ENCODE measurements around the gene IFNLR1.

IFNLR1 gene

GRCh38 chr1:24169286-24169685, 17.8 kb downstream of the IFNLR1 start:
- no peak for TF ChIP-seq CTCF (conservative IDR thresholded peaks at IDR 0.05; ENCODE audit: low read depth, low read length)

GRCh38 chr1:24168245-24168644, 18.8 kb downstream of the IFNLR1 start:
- H3K4me3 ChIP-seq (ENCODE audit: low read length), result no peak overlapping the region
- no peak for TF ChIP-seq CTCF (conservative IDR thresholded peaks at IDR 0.05; ENCODE audit: low read depth, low read length)
- no peak for DNase-seq (ENCODE audit: low read depth)

More at GRCh38 chr1:24169286-24169685, 17.8 kb downstream of the IFNLR1 start:
- no peak overlapping the region for H3K4me3 ChIP-seq (ENCODE audit: low read length)
- DNase-seq (ENCODE audit: low read depth), result no peak

- DNase-seq (ENCODE audit: low read depth), result no peak
- no peak for TF ChIP-seq CTCF (conservative IDR thresholded peaks at IDR 0.05; ENCODE audit: low read depth, low read length)
- H3K4me3 ChIP-seq (ENCODE audit: low read length), result no peak overlapping the region
Observed at GRCh38 chr1:24167008-24167407, 20.1 kb downstream of the IFNLR1 start.

GRCh38 chr1:24165500-24165899, 21.6 kb downstream of the IFNLR1 start:
- TF ChIP-seq CTCF (conservative IDR thresholded peaks at IDR 0.05; ENCODE audit: low read depth, low read length), result no peak
- no peak for DNase-seq (ENCODE audit: low read depth)
- no peak overlapping the region for H3K4me3 ChIP-seq (ENCODE audit: low read length)

- DNase-seq (ENCODE audit: low read depth), result no peak
- no peak for TF ChIP-seq CTCF (conservative IDR thresholded peaks at IDR 0.05; ENCODE audit: low read depth, low read length)
- H3K4me3 ChIP-seq (ENCODE audit: low read length), result no peak overlapping the region
Observed at GRCh38 chr1:24164004-24164403, 23.1 kb downstream of the IFNLR1 start.

GRCh38 chr1:24162201-24162600, 24.9 kb downstream of the IFNLR1 start:
- no peak for TF ChIP-seq CTCF (conservative IDR thresholded peaks at IDR 0.05; ENCODE audit: low read depth, low read length)
- no peak for DNase-seq (ENCODE audit: low read depth)
- H3K4me3 ChIP-seq (ENCODE audit: low read length), result no peak overlapping the region

GRCh38 chr1:24161270-24161669, 25.8 kb downstream of the IFNLR1 start:
- DNase-seq (ENCODE audit: low read depth), result no peak
- TF ChIP-seq CTCF (conservative IDR thresholded peaks at IDR 0.05; ENCODE audit: low read depth, low read length), result no peak
- no peak overlapping the region for H3K4me3 ChIP-seq (ENCODE audit: low read length)

All from retinal pigment epithelial cell (primary cell).